Suprapubic skin (tissue), 3 donors: ENCODE data around the gene BRPF1.

ENCODE experiments used
- POLR2A ChIP-seq, 2 donors: fragments of 450-650 bp; IDR thresholded peaks; one replicate each; pipeline ENCODE4 v1.6.1; 2017; ENCODE audit warnings: antibody characterized with exemption in 2 of 2, mild to moderate bottlenecking in 2 of 2, moderate library complexity in 2 of 2
- TF ChIP-seq, protein P1 (sequence below), 2 donors: fragments of 200-600 bp in 1 of 2; fragments of 450-650 bp in 1 of 2; sonication (generic) in 1 of 2; IDR thresholded peaks; one replicate each; pipeline ENCODE4 v1.5.1; 2016 to 2019; ENCODE audit warnings: antibody characterized with exemption in 2 of 2, mild to moderate bottlenecking in 1 of 2, moderate library complexity in 1 of 2

DNA sequence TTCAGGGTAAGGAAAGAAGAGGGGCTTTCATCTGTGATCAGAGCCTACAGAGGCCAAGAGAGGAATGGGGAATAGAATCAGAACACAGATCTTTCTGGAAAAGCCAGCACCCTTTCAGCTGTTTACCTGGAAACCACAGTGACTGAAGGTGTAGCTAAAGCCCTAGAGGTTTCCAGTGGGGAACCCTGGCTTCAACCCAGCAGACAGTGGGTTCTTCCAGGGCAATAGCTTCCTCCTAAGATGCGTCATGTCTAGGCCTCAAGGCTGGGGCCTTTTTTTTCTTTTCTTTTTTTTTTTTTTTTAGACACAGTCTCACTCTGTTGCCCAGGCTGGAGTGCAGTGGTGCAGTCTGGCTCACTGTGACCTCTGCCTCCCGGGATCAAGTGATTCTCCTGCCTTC lies 31.0 kb upstream of the BRPF1 start:
- TF ChIP-seq POLR2A (IDR thresholded peaks at IDR 0.05) = no peak
- TF ChIP-seq, protein P1, sequence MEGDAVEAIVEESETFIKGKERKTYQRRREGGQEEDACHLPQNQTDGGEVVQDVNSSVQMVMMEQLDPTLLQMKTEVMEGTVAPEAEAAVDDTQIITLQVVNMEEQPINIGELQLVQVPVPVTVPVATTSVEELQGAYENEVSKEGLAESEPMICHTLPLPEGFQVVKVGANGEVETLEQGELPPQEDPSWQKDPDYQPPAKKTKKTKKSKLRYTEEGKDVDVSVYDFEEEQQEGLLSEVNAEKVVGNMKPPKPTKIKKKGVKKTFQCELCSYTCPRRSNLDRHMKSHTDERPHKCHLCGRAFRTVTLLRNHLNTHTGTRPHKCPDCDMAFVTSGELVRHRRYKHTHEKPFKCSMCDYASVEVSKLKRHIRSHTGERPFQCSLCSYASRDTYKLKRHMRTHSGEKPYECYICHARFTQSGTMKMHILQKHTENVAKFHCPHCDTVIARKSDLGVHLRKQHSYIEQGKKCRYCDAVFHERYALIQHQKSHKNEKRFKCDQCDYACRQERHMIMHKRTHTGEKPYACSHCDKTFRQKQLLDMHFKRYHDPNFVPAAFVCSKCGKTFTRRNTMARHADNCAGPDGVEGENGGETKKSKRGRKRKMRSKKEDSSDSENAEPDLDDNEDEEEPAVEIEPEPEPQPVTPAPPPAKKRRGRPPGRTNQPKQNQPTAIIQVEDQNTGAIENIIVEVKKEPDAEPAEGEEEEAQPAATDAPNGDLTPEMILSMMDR (IDR thresholded peaks at IDR 0.05) = no peak
